ENCODE measurements around the gene BMP7. TPM values are rescaled to one million over a fixed set of nuclear protein-coding genes. Genes with fewer than 3 reads are reported as not detected.

Gene BMP7
- total RNA-seq, 2 donors from 2014 or later, result not detected

DNA sequence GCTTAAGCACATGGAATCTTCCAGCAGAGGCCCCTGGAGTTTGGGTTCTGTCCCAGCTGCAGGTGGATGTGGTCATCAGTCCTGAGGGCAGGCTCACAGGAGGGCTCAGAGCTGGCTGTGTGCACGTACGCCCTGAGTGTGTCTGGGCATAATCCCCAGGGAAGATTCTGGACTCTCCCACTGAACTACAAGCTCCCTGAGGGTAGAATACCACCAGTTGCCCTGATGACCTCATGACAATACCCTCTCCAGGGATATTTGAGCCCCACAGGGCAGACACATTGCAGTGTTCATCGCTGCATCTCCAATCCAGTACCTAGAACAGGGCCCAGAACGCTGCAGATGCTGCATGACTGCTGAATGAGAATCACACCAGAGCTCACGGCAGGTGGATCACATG is 92.5 kb downstream of the BMP7 start:
- ATAC-seq, result no peak
- H3K4me1 Mint-ChIP-seq, result no peaks in the 10 kb centered on the region
- peaks cover 41% of the 10 kb centered on the region for H3K27me3 Mint-ChIP-seq
- H3K4me3 Mint-ChIP-seq, result no peak overlapping the region
- H3K27ac Mint-ChIP-seq, result no peak overlapping the region
- no peaks in the 10 kb centered on the region for H3K36me3 Mint-ChIP-seq (ENCODE audit: low read depth)
- no peak for DNase-seq
- no peaks in the 10 kb centered on the region for H3K9me3 ChIP-seq (ENCODE audit: control insufficient read depth, low read length, poor library complexity, severe bottlenecking)

DNA sequence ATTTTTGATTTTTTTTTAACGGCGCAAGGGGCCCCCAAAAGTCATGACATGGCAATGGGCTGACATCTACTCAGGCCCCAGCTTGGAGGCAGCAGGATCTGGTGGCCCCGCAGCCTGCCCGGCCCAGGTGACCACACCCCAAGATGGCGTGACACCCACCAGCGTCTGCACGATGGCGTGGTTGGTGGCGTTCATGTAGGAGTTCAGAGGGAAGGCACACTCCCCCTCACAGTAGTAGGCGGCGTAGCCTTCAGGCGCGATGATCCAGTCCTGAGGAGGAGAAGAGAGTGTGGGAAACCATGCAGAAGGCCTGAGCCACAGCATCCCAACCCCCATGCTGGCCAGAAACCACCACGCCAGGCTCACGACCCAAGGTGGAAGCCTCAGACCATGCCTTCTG is 93.4 kb downstream of the BMP7 start:
- no peak for DNase-seq
- Mint-ChIP-seq H3K4me1 (no peaks in the 10 kb centered on the region), H3K27me3 (peaks cover 38% of the 10 kb centered on the region), H3K4me3 (no peak overlapping the region), H3K27ac (no peak overlapping the region), H3K36me3 (ENCODE audit: low read depth) (no peaks in the 10 kb centered on the region)
- H3K9me3 ChIP-seq (ENCODE audit: control insufficient read depth, low read length, poor library complexity, severe bottlenecking), result no peaks in the 10 kb centered on the region
- no peak for ATAC-seq

DNA sequence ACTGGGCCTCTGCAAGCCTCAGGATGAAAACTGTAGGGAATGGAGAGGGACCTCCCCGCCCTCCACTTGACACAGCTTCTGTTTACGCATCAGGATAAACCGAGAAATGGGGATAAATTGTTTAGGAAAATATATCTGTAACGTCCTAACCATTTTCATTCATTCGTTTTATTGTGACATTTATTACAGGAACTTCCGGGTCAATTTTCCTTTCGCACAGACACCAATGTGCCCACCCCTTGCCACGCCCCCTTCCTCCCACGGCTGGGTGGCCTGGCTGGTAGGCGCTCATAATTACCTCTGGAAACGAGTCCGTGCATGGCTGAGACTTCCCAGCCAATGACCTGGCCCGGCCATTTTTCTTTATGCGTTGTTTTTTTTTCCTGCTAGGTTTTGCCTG is 96.1 kb downstream of the BMP7 start:
- no peak for ATAC-seq
- DNase-seq, result no peak
- Mint-ChIP-seq H3K27me3 (peaks cover 35% of the 10 kb centered on the region), H3K4me3 (no peak overlapping the region), H3K4me1 (no peaks in the 10 kb centered on the region), H3K36me3 (ENCODE audit: low read depth) (no peaks in the 10 kb centered on the region), H3K27ac (no peak overlapping the region)
- H3K9me3 ChIP-seq (ENCODE audit: control insufficient read depth, low read length, poor library complexity, severe bottlenecking), result no peaks in the 10 kb centered on the region

DNA sequence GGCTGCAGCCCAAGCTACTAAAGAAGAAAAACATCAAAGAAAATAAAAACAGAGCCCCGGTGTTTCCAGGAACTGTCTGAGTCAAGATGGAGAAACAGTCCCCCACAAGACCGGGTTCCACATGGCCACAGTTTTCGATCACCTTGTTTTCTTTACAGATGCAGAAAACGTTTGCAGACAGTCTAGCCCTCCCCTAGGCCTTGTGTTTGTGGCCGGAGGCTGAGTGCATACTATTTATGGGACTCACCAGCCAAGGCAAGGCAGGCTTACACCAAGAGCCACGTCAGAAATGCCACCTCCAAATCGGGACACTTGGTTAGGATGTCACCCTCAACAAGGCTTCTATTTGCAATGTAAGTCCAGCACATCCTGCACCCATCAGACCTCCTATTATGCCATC is 97.3 kb downstream of the BMP7 start:
- H3K27ac Mint-ChIP-seq, result no peak overlapping the region
- ATAC-seq, result no peak
- H3K36me3 Mint-ChIP-seq (ENCODE audit: low read depth), result no peaks in the 10 kb centered on the region
- H3K4me1 Mint-ChIP-seq, result no peaks in the 10 kb centered on the region
- H3K4me3 Mint-ChIP-seq, result no peak overlapping the region
- H3K9me3 ChIP-seq (ENCODE audit: control insufficient read depth, low read length, poor library complexity, severe bottlenecking), result no peaks in the 10 kb centered on the region
- peaks cover 25% of the 10 kb centered on the region for H3K27me3 Mint-ChIP-seq
- DNase-seq, result no peak

DNA sequence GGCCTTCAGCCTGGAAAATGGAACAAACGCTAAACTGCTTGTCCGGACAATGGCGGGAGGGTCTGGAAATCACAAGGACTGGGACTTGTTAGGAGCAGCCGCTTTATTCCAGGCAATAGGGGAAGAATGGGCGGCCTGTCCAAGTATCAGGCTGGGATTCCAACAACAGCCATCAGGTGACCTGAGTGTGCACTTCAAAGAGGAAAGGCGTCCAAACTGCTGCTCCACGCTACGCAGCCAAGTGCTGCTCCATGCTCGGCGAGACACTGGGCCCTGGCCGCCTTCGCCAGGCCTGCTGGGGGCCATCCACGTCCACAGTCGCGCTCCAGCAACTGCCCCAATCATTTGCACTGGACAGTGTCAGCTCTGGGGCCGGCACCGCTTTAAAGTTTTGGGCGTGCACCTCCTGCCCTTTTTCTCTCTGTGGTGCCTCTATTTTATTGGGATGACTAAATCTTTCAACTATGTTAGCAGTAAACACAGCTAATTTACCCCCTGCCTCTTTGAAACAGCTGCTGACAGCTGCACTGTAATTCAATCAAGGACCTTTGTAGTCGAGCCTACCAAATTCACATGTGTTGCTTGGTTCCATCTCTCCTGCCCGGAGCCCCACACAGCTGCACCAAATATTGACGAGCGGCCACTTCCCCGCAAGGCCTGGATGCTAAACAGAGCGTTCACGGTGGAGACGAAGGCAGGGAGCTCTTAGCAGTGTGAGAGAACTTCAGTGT is 98.3 kb downstream of the BMP7 start:
- Mint-ChIP-seq H3K4me3 (no peak overlapping the region), H3K27me3 (peaks cover 25% of the 10 kb centered on the region), H3K27ac (no peak overlapping the region), H3K36me3 (ENCODE audit: low read depth) (no peaks in the 10 kb centered on the region), H3K4me1 (no peaks in the 10 kb centered on the region)
- no peaks in the 10 kb centered on the region for H3K9me3 ChIP-seq (ENCODE audit: control insufficient read depth, low read length, poor library complexity, severe bottlenecking)
- DNase-seq (no peak), ATAC-seq (no peak)

DNA sequence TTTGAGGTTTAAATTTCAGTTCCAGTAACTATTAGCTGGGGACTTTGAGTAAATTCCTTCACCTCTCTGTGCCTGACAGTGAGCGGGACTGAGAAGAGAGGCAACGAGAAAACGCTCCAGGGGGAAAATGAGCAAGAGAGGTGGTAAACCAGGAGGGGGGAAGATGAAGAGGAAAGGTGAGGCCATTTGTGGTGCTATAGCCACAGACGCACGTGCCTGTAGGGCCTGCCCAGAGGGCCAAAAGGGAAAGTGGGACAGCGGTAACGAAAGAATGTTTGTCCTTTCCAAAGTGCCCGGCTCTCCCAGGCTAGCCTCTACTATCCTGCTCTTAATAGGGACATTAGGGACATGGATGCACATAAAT is 99.2 kb downstream of the BMP7 start:
- Mint-ChIP-seq H3K27ac (no peak overlapping the region), H3K27me3 (peaks cover 25% of the 10 kb centered on the region), H3K36me3 (ENCODE audit: low read depth) (no peaks in the 10 kb centered on the region), H3K4me1 (no peaks in the 10 kb centered on the region), H3K4me3 (no peak overlapping the region)
- DNase-seq (no peak), ATAC-seq (no peak)
- H3K9me3 ChIP-seq (ENCODE audit: control insufficient read depth, low read length, poor library complexity, severe bottlenecking), result no peaks in the 10 kb centered on the region

DNA sequence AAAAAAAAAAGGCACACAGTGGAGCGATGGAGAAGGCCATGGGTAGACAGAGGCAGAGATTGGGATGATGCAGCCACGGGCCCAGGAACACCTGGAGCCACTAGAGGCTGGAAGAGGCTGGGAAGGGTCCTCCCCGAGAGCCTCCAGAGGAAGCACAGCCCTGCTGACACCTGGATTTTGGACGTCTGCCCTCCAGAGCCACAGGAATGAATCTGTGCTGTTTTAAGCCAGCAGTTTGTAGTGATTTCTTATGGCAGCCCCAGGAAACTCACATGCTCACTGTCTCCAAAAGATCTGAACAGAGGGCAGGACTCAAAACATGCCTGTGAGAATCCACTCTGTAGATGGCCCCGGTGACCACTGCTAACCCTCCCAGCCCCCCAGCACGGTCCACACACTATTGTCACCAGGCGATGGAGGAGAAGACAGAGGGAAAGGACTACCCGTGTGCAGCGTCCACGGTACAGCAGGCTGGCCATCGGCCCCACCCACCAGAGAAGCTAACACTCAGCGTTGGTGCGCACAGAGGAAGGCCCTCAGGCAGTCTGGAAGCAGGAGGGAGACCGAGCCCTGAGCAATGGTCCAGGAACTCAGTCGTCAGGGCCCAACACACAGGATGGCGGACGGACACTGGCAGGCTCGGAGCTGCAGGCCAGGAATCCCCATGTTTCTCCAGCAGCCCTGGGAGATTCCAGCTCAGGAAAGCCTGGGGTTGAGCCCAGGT is 99.7 kb downstream of the BMP7 start:
- no peaks in the 10 kb centered on the region for H3K9me3 ChIP-seq (ENCODE audit: control insufficient read depth, low read length, poor library complexity, severe bottlenecking)
- Mint-ChIP-seq H3K4me3 (no peak overlapping the region), H3K4me1 (no peaks in the 10 kb centered on the region), H3K36me3 (ENCODE audit: low read depth) (no peaks in the 10 kb centered on the region), H3K27ac (no peak overlapping the region), H3K27me3 (peaks cover 20% of the 10 kb centered on the region)
- DNase-seq, result no peak
- ATAC-seq, result no peak

DNA sequence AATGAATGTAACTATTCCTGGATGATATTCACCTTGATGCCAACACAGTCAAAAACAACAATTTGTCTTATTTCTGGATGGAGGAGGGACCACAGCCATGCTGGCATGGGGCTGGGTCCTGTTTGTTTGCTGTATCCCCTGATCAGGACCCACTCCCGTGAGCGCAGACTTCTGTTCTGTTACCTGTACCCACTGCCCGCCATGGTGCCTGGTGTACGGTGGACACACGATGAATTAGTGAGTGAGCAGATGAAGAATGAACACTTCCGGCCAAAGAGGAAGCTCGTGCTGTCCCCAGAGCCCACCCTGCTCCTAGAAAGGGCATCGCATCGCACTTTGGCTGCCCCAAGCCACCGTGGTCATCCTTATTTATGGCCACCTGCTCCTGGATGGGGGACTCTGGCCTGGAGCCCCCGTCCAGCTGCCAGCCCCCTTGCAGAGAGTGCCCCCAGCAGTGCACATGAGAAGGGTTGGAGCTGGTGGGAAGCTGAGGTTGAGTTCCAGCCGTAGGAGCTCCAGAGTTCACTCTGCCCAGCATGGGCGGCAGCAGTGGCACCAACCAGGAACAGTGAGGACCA is 100.9 kb downstream of the BMP7 start:
- no peak overlapping the region for H3K27ac Mint-ChIP-seq
- no peak for ATAC-seq

DNA sequence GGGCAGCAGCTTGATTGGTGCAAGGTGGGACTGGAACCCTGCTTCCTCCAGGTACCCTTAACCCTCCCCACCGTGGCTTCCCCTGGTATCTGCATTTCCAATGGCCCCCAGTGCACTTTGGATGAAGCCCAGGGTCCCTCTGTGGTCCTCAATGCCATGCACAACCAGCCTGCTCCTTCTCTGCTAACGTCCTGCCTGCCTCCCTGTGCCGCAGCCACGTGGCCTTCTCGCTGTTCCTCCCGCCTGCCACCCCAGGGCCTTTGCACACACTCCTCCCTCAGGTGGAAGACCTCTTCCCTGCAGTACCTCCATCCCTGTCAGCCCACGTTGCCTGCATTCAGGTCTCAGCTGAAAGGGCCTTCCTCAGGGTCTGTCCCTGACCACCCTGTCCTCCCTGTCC is 101.6 kb downstream of the BMP7 start:
- H3K4me3 Mint-ChIP-seq, result no peak overlapping the region
- ATAC-seq (no peak), DNase-seq (no peak)
- H3K4me1 Mint-ChIP-seq, result no peaks in the 10 kb centered on the region
- H3K27me3 Mint-ChIP-seq, result peaks cover 13% of the 10 kb centered on the region
- no peaks in the 10 kb centered on the region for H3K36me3 Mint-ChIP-seq (ENCODE audit: low read depth)
- no peak overlapping the region for H3K27ac Mint-ChIP-seq
- H3K9me3 ChIP-seq (ENCODE audit: control insufficient read depth, low read length, poor library complexity, severe bottlenecking), result no peaks in the 10 kb centered on the region

More for the DNA sequence above, 100.9 kb downstream of the BMP7 start:
- no peaks in the 10 kb centered on the region for H3K4me1 Mint-ChIP-seq
- H3K4me3 Mint-ChIP-seq, result no peak overlapping the region
- H3K36me3 Mint-ChIP-seq (ENCODE audit: low read depth), result no peaks in the 10 kb centered on the region
- DNase-seq, result no peak
- no peaks in the 10 kb centered on the region for H3K9me3 ChIP-seq (ENCODE audit: control insufficient read depth, low read length, poor library complexity, severe bottlenecking)
- H3K27me3 Mint-ChIP-seq, result peaks cover 13% of the 10 kb centered on the region

DNA sequence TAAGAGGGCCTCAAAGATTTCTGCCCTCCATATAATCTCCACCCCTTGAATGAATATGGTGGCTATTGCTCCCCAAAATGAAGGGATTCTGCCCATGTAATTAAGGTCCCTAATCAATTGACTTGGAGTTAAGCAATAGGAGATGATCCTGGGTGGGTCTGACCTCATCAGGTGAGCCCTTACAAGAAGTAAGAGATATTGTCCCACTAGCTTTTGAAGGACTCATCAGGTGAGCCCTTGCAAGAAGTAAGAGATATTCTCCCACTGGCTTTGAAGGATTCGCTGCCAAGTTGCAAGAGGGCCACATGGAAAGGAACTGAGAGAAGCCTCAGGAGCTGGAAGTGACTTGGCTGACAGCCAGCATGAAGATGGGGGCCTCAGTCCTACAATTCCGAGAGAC is 103.4 kb downstream of the BMP7 start:
- ATAC-seq (no peak), DNase-seq (no peak)
- Mint-ChIP-seq H3K36me3 (ENCODE audit: low read depth) (no peaks in the 10 kb centered on the region), H3K4me1 (no peaks in the 10 kb centered on the region), H3K4me3 (no peak overlapping the region), H3K27me3 (peaks cover 20% of the 10 kb centered on the region), H3K27ac (no peak overlapping the region)
- H3K9me3 ChIP-seq (ENCODE audit: control insufficient read depth, low read length, poor library complexity, severe bottlenecking), result no peaks in the 10 kb centered on the region

DNA sequence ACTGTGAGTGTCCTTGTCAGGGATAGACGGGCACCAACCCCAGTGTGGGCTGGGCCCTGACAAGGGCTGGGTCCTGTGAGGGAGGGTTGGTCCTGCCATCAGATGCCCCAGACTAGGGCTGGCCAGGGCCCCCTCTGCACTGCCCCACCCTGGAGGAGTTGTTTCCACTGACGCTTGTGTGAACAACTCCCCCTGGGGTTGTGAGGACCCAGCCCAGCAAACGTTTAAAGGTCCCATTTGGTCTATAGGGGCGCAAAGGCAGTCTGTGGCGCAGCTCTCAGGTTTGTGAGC is 104.1 kb downstream of the BMP7 start:
- Mint-ChIP-seq H3K27ac (no peak overlapping the region), H3K27me3 (peaks cover 20% of the 10 kb centered on the region), H3K4me3 (no peak overlapping the region), H3K4me1 (no peaks in the 10 kb centered on the region), H3K36me3 (ENCODE audit: low read depth) (no peaks in the 10 kb centered on the region)
- DNase-seq (no peak), ATAC-seq (no peak)
- no peaks in the 10 kb centered on the region for H3K9me3 ChIP-seq (ENCODE audit: control insufficient read depth, low read length, poor library complexity, severe bottlenecking)

DNA sequence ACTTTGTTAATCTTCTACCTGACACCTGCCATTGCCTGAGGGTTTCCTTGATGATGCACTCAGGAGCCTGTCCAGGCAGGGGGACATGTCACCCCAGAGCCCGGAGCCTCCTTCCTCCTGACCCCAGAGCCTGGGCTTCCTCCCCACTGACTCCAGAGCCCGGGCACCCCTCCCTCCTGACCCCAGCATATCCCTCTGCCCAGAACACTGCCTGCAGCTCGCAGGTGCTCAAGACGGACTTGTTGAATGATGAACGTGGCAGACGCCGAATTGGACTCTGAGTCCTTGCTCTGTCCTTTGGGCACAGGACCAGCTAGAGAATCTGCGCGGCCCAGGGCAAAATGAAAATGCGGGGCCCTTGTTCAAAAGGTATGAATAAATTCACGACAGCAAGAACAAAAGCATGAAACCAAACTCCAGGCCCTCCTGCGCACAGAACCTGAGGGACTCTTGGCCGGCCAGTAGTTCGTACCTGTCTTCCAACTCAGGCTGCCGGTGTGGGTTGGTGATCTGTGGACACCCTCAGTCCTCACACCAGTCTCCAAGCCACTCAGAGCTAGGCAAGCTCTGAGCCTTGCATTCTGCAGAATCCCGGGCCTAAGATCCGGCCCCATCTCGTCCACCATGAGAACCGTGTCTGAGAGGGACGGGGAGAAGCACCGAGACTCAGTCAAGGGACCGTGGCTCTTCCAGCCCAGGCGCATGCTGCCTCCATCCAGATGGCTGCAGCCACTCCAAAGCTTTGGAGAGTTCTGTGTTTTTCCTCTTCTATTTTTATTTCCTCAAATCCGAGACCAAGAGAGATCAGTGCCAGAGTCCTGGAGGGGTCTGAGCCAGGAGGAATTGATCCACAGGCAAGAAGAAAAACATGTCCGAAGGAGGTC is 104.7 kb downstream of the BMP7 start:
- no peak overlapping the region for H3K27ac Mint-ChIP-seq
- H3K4me3 Mint-ChIP-seq, result no peak overlapping the region
- H3K4me1 Mint-ChIP-seq, result no peaks in the 10 kb centered on the region
- peaks cover 15% of the 10 kb centered on the region for H3K27me3 Mint-ChIP-seq
- no peak for ATAC-seq
- no peak for DNase-seq
- no peaks in the 10 kb centered on the region for H3K9me3 ChIP-seq (ENCODE audit: control insufficient read depth, low read length, poor library complexity, severe bottlenecking)
- no peaks in the 10 kb centered on the region for H3K36me3 Mint-ChIP-seq (ENCODE audit: low read depth)

DNA sequence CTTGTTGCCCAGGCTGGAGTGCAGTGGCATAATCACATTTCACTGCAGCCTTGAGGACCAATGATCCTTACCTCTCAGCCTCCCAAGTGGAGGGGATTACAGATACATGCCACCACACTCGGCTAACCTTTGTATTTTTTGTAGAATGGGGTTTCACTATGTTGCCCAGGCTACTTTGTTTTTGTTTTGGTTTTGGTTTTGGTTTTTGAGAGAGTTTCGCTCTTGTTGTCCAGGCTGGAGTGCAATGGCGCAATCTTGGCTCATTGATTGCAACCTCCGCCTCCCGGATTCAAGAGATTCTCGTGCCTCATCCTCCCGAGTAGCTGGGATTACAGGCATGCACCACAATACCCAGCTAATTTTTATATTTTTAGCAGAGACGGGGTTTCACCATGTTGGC is 105.5 kb downstream of the BMP7 start:
- Mint-ChIP-seq H3K4me1 (no peaks in the 10 kb centered on the region), H3K36me3 (ENCODE audit: low read depth) (no peaks in the 10 kb centered on the region), H3K27me3 (peaks cover 13% of the 10 kb centered on the region), H3K4me3 (no peak overlapping the region), H3K27ac (no peak overlapping the region)
- DNase-seq, result no peak
- no peaks in the 10 kb centered on the region for H3K9me3 ChIP-seq (ENCODE audit: control insufficient read depth, low read length, poor library complexity, severe bottlenecking)
- ATAC-seq, result no peak

All from T-helper 17 cell (primary cell).